ENCODE data around the gene MIDN. TPM values are rescaled to one million over a fixed set of nuclear protein-coding genes. Genes with fewer than 3 reads are reported as not detected.

MIDN gene
- total RNA-seq, 4 donors from 2014 or later, result 20.3 to 72.2 (median 31.8) TPM

- no peak overlapping the region for H3K27ac ChIP-seq (replicated peaks in 1 of 4)
- DNase-seq (ENCODE audit: extremely low spot score), result no peak
- H3K4me3 ChIP-seq, result no peak overlapping the region
- intact Hi-C loops (cut with DNase I), result loop anchor here (5.0 to 10.0 kb wide), 2 partner anchors 69 to 121 kb away; partner anchors contain the start of genes DAZAP1 and GAMT
- peaks cover 0 to 53% (median 32%) of the 10 kb centered on the region in 4 donors for H3K27me3 ChIP-seq
- TF ChIP-seq CTCF (IDR thresholded peaks at IDR 0.05) (no peak), POLR2AphosphoS5 (IDR thresholded peaks at IDR 0.05) (no peak), EP300 (IDR thresholded peaks at IDR 0.05) (no peak), POLR2A (IDR thresholded peaks at IDR 0.05; ENCODE audit: low read depth) (no peak)
- 80% methylated on average over 21 of the region's 29 CpGs for WGBS
- H3K36me3 ChIP-seq, result peaks cover 0 to 16% (median 13%) of the 10 kb centered on the region in 4 donors
- no peaks in the 10 kb centered on the region for H3K9me3 ChIP-seq
- peaks cover 0 to 37% (median 26%) of the 10 kb centered on the region in 4 donors for H3K4me1 ChIP-seq
Observed at GRCh38 chr19:1283207-1283916, 35.0 kb downstream of the MIDN start.

GRCh38 chr19:1283917-1284292 is 35.5 kb downstream of the MIDN start:
- TF ChIP-seq POLR2AphosphoS5 (IDR thresholded peaks at IDR 0.05), result no peak
- H3K4me3 ChIP-seq, result no peak overlapping the region
- H3K36me3 ChIP-seq, result peaks cover 0 to 12% (median 8%) of the 10 kb centered on the region in 4 donors
- peaks cover 0 to 58% (median 34%) of the 10 kb centered on the region in 4 donors for H3K27me3 ChIP-seq
- H3K4me1 ChIP-seq, result peaks cover 0 to 35% (median 26%) of the 10 kb centered on the region in 4 donors
- intact Hi-C loops (cut with DNase I), result loop anchor here (5.0 to 10.0 kb wide), 2 partner anchors 68 to 121 kb away; partner anchors contain the start of genes DAZAP1 and GAMT
- 53% methylated on average over 3 of the region's 12 CpGs for WGBS
- no peaks in the 10 kb centered on the region for H3K9me3 ChIP-seq
- no peak overlapping the region for H3K27ac ChIP-seq (replicated peaks in 1 of 4)
- DNase-seq (ENCODE audit: extremely low spot score), result no peak

- intact Hi-C loops (cut with DNase I), result loop anchor here (5.0 to 10.0 kb wide), 2 partner anchors 68 to 120 kb away; partner anchors contain the start of genes DAZAP1 and GAMT
- H3K4me1 ChIP-seq, result peaks cover 0 to 35% (median 26%) of the 10 kb centered on the region in 4 donors
- WGBS, result 82% methylated on average over 15 of the region's 20 CpGs
- TF ChIP-seq CTCF (IDR thresholded peaks at IDR 0.05) (no peak), EP300 (IDR thresholded peaks at IDR 0.05) (no peak), POLR2A (IDR thresholded peaks at IDR 0.05; ENCODE audit: low read depth) (no peak), POLR2AphosphoS5 (IDR thresholded peaks at IDR 0.05) (no peak)
- H3K4me3 ChIP-seq, result no peak overlapping the region
- H3K27me3 ChIP-seq, result peaks cover 0 to 64% (median 34%) of the 10 kb centered on the region in 4 donors
- H3K36me3 ChIP-seq, result peaks cover 0 to 7% (median 2%) of the 10 kb centered on the region in 4 donors
- no peaks in the 10 kb centered on the region for H3K9me3 ChIP-seq
- no peak overlapping the region for H3K27ac ChIP-seq (replicated peaks in 1 of 4)
- no peak for DNase-seq (ENCODE audit: extremely low spot score)
Observed at GRCh38 chr19:1284293-1284978, 36.1 kb downstream of the MIDN start.

- no peak for DNase-seq (ENCODE audit: extremely low spot score)
- TF ChIP-seq POLR2A (IDR thresholded peaks at IDR 0.05; ENCODE audit: low read depth), result no peak
- no peak for TF ChIP-seq EP300 (IDR thresholded peaks at IDR 0.05)
- no peaks in the 10 kb centered on the region for H3K9me3 ChIP-seq
- 30% methylated on average over 24 of the region's 51 CpGs for WGBS
- no peak overlapping the region for H3K27ac ChIP-seq (replicated peaks in 1 of 4)
- H3K36me3 ChIP-seq, result no peaks in the 10 kb centered on the region
- H3K4me3 ChIP-seq, result peak overlapping the region in 1 of 4 donors; percentile 50
- H3K27me3 ChIP-seq, result peaks cover 0 to 71% (median 36%) of the 10 kb centered on the region in 4 donors
- intact Hi-C loops (cut with DNase I), result loop anchor here (5.0 to 10.0 kb wide), 2 partner anchors 67 to 120 kb away; partner anchors contain the start of genes DAZAP1 and GAMT
- H3K4me1 ChIP-seq, result peaks cover 0 to 27% (median 21%) of the 10 kb centered on the region in 4 donors
Observed at GRCh38 chr19:1284979-1285736, 36.8 kb downstream of the MIDN start.

GRCh38 chr19:1285737-1286360 is 37.5 kb downstream of the MIDN start, which contains the start of gene EFNA2:
Gene EFNA2 (plus strand): TSS chr19:1285873. CDS start chr19:1286169, 296 bp downstream.
- intact Hi-C loops (cut with DNase I), result loop anchor here (10.0 kb wide), 1 partner anchor 119 kb away; the partner anchor contains the start of genes DAZAP1 and GAMT
- H3K36me3 ChIP-seq, result no peaks in the 10 kb centered on the region
- no peak within 1 kb of the TSS for H3K27ac ChIP-seq (replicated peaks in 1 of 4)
- TF ChIP-seq CTCF (IDR thresholded peaks at IDR 0.05) (no peak), EP300 (IDR thresholded peaks at IDR 0.05) (no peak), POLR2A (IDR thresholded peaks at IDR 0.05; ENCODE audit: low read depth) (no peak), POLR2AphosphoS5 (IDR thresholded peaks at IDR 0.05) (no peak)
- H3K9me3 ChIP-seq, result no peaks in the 10 kb centered on the region
- DNase-seq (ENCODE audit: extremely low spot score), result no peak
- peak within 1 kb of the TSS in 2 of 4 donors; percentile 28 to 50 for H3K4me3 ChIP-seq
- peaks cover 0 to 27% (median 21%) of the 10 kb centered on the region in 4 donors for H3K4me1 ChIP-seq
- WGBS, result 0% methylated on average over 1 of the region's 113 CpGs
- H3K27me3 ChIP-seq, result peaks cover 0 to 78% (median 36%) of the 10 kb centered on the region in 4 donors
